ENCODE results near the gene STUM. TPM values are rescaled to one million over a fixed set of nuclear protein-coding genes. Genes with fewer than 3 reads are reported as not detected.
"Not testable (repeated sequence)": the region's sequence is repeated elsewhere in the genome, so short reads cannot be mapped to it uniquely, and the experiment has no call there.

The STUM gene
- 1 to 10 TPM; 1.4 to 3.9 TPM for total RNA-seq
- long read RNA-seq, partial matches to known transcripts, result 0 of 1 reads
- long read RNA-seq, other reads (novel, unspliced or antisense), result 1 of 1 reads

DNA sequence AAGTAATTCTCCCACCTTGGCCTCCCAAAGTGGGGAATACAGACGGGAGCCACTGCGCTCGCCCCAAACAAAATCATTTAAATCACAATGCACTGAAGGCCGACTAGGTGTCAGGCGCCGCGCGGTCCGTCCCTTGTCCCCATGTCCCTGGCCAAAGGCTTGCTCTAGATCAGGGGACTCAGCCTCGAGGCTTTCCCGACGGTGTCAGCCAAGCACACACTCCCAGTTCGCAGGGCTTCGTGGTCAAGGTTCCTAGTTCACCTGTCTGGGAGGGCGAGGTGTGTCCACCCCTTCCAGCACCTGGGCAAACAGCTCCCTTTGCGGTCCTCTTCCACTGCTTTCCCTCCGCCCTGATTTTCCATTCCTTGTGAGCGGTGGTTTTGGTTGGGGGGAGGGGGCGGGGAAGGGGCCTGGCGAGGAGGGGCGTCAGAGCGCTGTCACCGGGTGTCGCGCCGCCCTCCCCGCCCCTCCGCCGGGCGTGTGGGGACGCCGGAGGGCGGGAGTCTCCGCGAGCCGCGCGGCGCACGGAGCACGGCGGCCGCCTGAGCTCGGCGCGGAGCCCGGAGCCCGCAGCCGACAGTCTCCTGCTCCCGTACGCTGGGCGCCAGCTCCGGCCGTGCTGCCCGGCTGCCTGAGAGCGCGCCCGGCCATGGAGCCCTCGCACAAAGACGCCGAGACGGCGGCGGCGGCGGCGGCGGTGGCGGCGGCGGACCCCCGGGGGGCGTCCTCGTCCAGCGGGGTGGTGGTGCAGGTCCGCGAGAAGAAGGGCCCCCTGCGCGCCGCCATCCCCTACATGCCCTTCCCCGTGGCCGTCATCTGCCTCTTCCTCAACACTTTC is at the start of gene STUM:
Gene STUM, plus strand, starts transcription at position 509 of the 838 bp plus-strand sequence. Its CDS starts 141 bp downstream, at position 650.
- ATAC-seq, result peak; percentile 57
- intact Hi-C loops (cut with DNase I, micrococcal nuclease), result loop anchor here in 1 of 2 donors (5.0 kb wide), 1 partner anchor 59 kb away; no protein-coding TSS in a partner anchor
- DNase-seq, result peak in 1 of 2 donors; percentile 36

- intact Hi-C loops (cut with DNase I, micrococcal nuclease); ATAC-seq: not testable (repeated sequence)
Measured at GRCh38 chr1:226499699-226500098, 48.9 kb upstream of the STUM start.

GRCh38 chr1:226506021-226506420 is 42.5 kb upstream of the STUM start:
- DNase-seq (no peak), ATAC-seq (no peak)
- intact Hi-C loops (cut with DNase I, micrococcal nuclease), result no loop called here

More at GRCh38 chr1:226499699-226500098, 48.9 kb upstream of the STUM start:
- DNase-seq, result not testable (repeated sequence)

- intact Hi-C loops (cut with DNase I, micrococcal nuclease), result no loop called here
- ATAC-seq (no peak), DNase-seq (no peak)
Measured at GRCh38 chr1:226506921-226507320, 41.6 kb upstream of the STUM start.

- ATAC-seq (no peak), DNase-seq (no peak)
- intact Hi-C loops (cut with DNase I, micrococcal nuclease), result no loop called here
Measured at GRCh38 chr1:226510453-226510852, 38.1 kb upstream of the STUM start.

GRCh38 chr1:226511296-226511695 is 37.3 kb upstream of the STUM start:
- intact Hi-C loops (cut with DNase I, micrococcal nuclease), result no loop called here
- DNase-seq (no peak), ATAC-seq (no peak)

DNA sequence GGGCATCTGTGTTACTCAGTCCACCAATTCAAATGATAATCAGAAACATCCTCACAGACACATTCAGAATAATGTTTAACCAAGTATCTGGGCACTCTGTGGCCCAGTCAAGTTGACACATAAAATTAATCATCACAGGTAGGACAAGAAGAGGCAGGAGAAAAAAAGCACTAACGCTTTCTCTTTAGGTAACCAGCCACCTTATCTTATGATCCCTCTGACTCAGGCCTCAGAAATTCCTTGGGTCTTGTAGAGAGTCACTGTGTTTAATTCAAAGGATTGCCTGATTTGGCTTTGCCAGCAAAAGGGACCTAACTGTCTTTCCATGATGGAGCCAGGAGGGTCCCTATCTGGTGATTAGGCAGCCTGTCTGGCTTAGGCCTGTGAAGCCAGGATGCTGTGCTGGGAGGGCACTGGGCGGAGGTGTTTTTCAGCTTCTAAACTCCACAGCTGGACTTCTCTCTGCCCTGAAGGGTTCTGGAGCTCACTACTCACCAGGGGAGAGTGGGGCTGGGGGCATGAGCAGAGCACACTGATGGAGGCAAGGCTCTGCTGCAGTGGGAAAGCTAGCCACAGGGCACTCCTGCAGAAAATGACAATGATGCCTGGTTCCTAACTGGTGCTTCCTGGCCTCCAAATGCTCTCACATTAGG is 36.4 kb upstream of the STUM start:
- ATAC-seq (no peak), DNase-seq (no peak)

GRCh38 chr1:226518375-226518774 is 30.2 kb upstream of the STUM start:
- intact Hi-C loops (cut with DNase I, micrococcal nuclease), result no loop called here
- DNase-seq (no peak), ATAC-seq (no peak)

More for the DNA sequence above, 36.4 kb upstream of the STUM start:
- intact Hi-C loops (cut with DNase I, micrococcal nuclease), result no loop called here

GRCh38 chr1:226519135-226519534 is 29.4 kb upstream of the STUM start:
- ATAC-seq, result no peak
- DNase-seq, result no peak
- intact Hi-C loops (cut with DNase I, micrococcal nuclease), result no loop called here

DNA sequence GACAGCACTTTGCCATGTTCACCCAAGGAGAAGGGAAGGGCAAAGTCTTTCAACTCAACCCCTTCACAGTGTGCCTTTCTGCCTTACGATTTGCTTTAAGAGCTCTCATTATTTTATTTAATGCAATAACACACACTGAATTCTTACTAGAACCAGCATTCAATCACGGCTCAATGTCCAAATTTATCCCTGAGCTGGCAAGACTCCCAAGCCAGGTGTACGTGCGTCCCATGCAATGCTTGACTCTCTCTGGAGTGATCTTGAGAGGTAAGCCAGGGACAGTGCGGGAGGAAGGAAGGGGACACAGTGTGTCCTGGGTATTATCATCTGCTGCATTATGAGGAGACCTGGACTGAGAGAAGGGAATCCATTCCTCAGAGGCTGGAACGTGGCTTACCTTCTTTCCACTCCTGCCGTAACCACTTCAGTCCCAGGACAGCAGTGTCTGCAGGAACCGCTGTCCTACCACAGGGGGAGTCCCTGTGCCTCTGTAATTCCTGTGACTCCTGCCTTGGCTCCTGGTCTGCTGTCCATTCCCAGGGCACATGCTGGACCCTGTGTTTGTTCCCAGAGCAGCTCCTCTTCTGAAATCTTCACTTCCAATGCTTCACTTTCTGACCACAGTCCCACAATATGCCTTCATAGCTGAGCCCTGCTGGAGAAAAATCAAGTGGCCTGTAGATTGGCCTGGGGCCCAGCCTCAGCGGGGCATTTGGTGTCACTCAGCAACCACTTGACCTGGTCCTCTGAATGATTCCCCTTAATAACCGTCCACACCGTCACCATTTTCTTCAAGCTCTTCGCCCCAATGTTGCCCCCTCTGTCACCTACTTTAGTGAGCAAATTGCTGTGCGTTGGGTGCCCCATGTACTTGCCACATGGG is 28.6 kb upstream of the STUM start:
- no peak for DNase-seq
- intact Hi-C loops (cut with DNase I, micrococcal nuclease), result no loop called here
- ATAC-seq, result peak; percentile 59

DNA sequence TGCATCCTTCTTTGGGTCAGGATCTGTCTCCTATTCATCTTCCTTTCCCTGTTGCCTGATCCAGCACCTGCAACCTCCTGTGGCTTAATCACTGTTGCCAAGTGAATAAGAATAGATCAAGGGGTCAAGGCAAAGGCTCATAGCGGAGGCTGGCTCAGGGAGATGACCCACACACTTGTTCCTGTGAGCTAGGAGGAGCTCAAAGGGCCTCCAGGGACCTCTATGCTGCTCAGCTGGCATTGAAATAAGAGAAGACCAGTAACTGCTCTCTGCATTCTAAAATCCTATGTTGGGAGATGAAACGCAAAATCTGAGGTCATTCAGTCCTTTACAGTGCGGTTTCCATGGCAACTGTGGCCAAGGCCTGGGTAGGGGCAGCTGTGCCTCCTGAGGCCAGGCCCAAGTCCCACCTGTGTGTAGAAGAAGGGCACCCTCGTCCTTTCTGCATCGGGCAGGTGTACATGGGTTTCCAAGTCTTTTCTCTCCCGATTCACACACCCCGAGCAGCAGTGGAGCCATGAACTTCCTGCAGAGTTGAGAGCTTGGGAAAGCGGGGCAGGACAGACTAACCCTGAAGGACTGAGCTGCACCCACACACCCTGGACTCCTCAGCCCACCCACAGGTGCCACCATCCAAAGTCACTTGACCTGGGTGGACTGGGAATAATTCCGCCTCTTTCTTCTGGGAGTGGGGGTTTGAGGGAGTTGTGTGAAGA is 27.8 kb upstream of the STUM start:
- ATAC-seq (no peak), DNase-seq (no peak)
- intact Hi-C loops (cut with DNase I, micrococcal nuclease), result no loop called here

GRCh38 chr1:226523646-226524406 is 24.7 kb upstream of the STUM start:
- intact Hi-C loops (cut with DNase I, micrococcal nuclease), result no loop called here
- DNase-seq, result no peak
- ATAC-seq, result no peak

DNA sequence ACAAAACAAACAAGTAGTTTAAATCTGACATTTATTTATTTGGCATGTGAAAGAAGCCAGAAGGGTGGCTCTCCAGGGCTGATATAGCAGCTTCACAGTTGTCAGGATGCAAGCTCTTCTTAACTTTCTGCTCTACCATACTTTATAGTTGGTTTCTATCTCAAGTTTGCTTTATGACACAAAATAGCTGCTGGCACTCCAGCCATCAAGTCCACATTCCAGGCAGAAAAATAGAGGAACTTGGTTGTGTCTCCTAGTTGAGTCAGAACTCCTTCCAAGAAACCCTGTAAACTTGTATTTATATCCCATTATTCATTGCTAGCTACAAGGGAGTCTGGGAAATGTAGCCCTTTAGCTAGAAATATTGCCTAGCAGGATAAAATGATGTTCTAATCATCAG is 24.0 kb upstream of the STUM start:
- intact Hi-C loops (cut with DNase I, micrococcal nuclease), result no loop called here
- no peak for ATAC-seq
- DNase-seq, result no peak

GRCh38 chr1:226525750-226526149 is 22.8 kb upstream of the STUM start:
- no peak for ATAC-seq
- DNase-seq, result no peak
- intact Hi-C loops (cut with DNase I, micrococcal nuclease), result no loop called here

DNA sequence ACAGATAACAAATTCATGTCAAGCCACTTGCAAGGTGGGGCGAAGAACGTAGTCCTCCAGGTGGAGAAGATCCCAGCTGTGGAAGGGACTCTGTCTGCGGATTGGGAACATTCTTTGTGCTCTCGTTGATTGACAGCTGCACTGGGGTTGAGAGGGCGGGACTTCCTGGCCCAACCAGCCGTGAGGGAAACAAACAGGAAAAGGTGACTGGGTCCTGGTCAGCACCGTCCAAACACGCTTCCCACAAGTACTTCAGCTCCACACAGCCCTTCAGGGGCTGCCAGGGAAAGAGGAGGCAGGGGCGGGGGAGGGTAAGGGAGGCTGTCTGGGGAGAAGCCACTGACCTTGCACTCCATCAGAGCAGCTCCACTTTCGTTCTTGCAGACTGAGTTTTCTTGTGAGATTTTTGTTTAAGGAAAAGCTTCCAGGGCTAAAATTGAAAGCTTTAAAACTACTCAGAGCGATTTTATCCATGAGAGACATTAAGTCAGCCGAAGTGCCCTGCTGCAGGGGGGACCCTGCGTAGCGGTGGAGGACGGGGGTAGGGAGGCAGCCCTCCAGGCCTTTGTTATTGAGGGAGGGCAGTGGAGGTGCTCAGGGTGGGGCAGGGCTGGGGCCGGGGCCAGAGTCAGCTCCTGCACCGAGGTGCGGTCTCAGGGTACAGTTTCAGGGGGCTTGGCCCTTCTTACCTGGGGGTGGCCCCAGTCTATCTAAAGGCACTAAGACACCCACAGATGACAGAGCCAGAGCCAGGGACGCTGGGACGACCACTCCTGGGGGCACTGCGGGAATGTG is 21.6 kb upstream of the STUM start:
- intact Hi-C loops (cut with DNase I, micrococcal nuclease), result no loop called here
- DNase-seq, result no peak
- no peak for ATAC-seq

DNA sequence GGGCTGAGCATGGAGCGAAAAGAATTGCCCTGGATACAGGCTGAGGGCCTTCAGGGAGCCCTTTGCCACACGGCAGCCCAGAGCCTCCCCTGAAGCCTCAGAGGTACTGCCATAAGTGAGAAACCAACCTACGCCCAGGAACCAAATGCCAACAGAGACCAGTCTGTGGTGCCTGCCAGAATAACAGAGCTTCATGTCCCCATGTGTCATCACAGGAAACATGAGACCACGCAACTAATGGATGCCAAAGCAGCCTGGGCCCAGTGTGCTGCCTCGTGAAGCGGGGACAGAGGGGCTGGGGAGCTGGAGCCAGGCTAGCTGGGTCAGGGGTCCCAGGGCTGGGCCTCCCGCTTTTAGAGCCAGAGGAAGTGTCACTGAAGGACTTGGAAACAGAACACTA is 18.7 kb upstream of the STUM start:
- intact Hi-C loops (cut with DNase I, micrococcal nuclease), result no loop called here
- no peak for ATAC-seq
- no peak for DNase-seq

GRCh38 chr1:226530591-226530990 is 18.0 kb upstream of the STUM start:
- DNase-seq (no peak), ATAC-seq (no peak)
- intact Hi-C loops (cut with DNase I, micrococcal nuclease), result no loop called here
